Measurements from ENCODE around the gene TMC3.

TMC3 gene

GRCh38 chr15:81341351-81341750 is 32.7 kb downstream of the TMC3 start:
- Histone ChIP-seq H3K27ac (no peak overlapping the region), H3K36me3 (ENCODE audit: control insufficient read depth, insufficient read depth, low read length) (no peaks in the 10 kb centered on the region), H3K4me2 (ENCODE audit: low read length) (no peak overlapping the region), H2AFZ (no peak overlapping the region), H3K4me1 (peaks cover 12% of the 10 kb centered on the region), H3K27me3 (ENCODE audit: control insufficient read depth, insufficient read depth, low read length) (no peaks in the 10 kb centered on the region), H3K9ac (no peak overlapping the region), H3K4me3 (ENCODE audit: low read depth, low read length) (no peak overlapping the region), H3K79me2 (no peaks in the 10 kb centered on the region), H3K9me3 (ENCODE audit: control insufficient read depth, low read length) (no peaks in the 10 kb centered on the region)
- TF ChIP-seq, protein P1, sequence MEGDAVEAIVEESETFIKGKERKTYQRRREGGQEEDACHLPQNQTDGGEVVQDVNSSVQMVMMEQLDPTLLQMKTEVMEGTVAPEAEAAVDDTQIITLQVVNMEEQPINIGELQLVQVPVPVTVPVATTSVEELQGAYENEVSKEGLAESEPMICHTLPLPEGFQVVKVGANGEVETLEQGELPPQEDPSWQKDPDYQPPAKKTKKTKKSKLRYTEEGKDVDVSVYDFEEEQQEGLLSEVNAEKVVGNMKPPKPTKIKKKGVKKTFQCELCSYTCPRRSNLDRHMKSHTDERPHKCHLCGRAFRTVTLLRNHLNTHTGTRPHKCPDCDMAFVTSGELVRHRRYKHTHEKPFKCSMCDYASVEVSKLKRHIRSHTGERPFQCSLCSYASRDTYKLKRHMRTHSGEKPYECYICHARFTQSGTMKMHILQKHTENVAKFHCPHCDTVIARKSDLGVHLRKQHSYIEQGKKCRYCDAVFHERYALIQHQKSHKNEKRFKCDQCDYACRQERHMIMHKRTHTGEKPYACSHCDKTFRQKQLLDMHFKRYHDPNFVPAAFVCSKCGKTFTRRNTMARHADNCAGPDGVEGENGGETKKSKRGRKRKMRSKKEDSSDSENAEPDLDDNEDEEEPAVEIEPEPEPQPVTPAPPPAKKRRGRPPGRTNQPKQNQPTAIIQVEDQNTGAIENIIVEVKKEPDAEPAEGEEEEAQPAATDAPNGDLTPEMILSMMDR (IDR thresholded peaks at IDR 0.05): no peak

DNA sequence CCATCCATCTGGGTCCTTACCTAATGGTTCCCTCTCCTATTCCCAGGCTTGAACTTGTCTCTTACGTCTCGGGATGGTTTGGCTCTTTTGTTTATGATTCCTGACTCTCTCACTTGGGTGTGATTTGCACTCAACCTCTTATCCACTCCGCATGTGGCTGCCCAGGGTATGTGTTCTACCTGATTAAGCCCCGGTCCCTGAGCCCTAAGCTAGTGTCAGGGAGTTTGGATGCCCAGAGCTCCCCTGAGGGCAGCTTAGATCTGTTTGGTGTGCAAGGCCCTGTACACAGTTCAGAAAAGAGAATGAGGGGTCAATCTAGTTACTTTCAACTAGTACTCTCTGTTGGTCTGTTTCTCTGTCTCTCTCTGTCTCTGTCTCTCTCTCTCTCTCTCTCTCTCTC is 34.2 kb downstream of the TMC3 start:
- Histone ChIP-seq H3K27me3 (ENCODE audit: control insufficient read depth, insufficient read depth, low read length) (no peaks in the 10 kb centered on the region), H3K9ac (no peak overlapping the region), H2AFZ (no peak overlapping the region), H3K36me3 (ENCODE audit: control insufficient read depth, insufficient read depth, low read length) (no peaks in the 10 kb centered on the region), H3K79me2 (no peaks in the 10 kb centered on the region), H3K27ac (no peak overlapping the region), H3K9me3 (ENCODE audit: control insufficient read depth, low read length) (no peaks in the 10 kb centered on the region), H3K4me2 (ENCODE audit: low read length) (no peak overlapping the region), H3K4me1 (peaks cover 12% of the 10 kb centered on the region), H3K4me3 (ENCODE audit: low read depth, low read length) (no peak overlapping the region)
- TF ChIP-seq, protein P1 (IDR thresholded peaks at IDR 0.05): no peak

- TF ChIP-seq, protein P1 (IDR thresholded peaks at IDR 0.05): no peak
- no peaks in the 10 kb centered on the region for H3K36me3 ChIP-seq (ENCODE audit: control insufficient read depth, insufficient read depth, low read length)
- peaks cover 12% of the 10 kb centered on the region for H3K4me1 ChIP-seq
- H3K9ac ChIP-seq: no peak overlapping the region
- H3K27me3 ChIP-seq (ENCODE audit: control insufficient read depth, insufficient read depth, low read length): no peaks in the 10 kb centered on the region
- H3K79me2 ChIP-seq: no peaks in the 10 kb centered on the region
- no peaks in the 10 kb centered on the region for H3K9me3 ChIP-seq (ENCODE audit: control insufficient read depth, low read length)
- no peak overlapping the region for H3K27ac ChIP-seq
- H3K4me2 ChIP-seq (ENCODE audit: low read length): no peak overlapping the region
- no peak overlapping the region for H3K4me3 ChIP-seq (ENCODE audit: low read depth, low read length)
- H2AFZ ChIP-seq: no peak overlapping the region
Observed at GRCh38 chr15:81339321-81339720, 34.7 kb downstream of the TMC3 start.

DNA sequence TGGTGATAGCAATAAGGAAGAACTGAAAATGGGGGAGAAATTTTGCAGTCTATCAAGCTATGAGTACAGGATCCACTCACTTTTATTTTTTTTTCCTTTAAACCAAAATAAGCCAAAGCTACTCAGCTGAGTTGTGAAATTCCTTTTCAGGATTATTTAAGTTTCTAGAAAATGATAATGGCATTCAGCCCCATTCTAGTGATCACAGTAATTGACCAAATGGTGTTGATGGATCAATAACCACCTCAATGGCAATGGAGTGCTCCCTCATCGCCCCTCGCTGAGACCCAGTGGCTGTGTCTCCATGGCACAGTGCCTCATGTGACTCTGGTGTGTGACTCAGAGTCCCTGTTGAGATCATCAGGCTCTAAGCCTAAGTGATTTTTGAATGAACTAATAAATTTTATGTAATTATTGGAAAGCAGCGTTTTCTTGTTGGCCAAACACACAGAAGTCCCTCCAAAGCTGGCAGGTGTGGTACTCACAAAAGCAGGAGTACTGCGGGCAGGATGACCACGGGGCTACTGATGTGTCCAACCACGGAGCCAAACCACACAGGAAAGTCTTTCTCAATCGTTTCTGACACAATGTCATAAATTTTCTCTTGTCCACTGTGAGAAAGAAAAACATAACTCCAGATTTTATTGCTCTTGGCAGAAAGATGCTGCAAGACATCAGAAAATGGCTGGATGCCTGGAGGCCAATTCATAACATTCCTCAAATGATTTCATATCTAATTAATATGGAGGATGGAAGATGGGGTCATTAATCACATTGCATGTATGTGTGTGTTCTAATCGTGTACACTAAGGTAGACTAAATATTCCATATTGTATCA is 35.6 kb downstream of the TMC3 start:
- no peaks in the 10 kb centered on the region for H3K27me3 ChIP-seq (ENCODE audit: control insufficient read depth, insufficient read depth, low read length)
- no peak overlapping the region for H3K4me3 ChIP-seq (ENCODE audit: low read depth, low read length)
- no peaks in the 10 kb centered on the region for H3K79me2 ChIP-seq
- TF ChIP-seq, protein P1 (IDR thresholded peaks at IDR 0.05): no peak
- no peaks in the 10 kb centered on the region for H3K36me3 ChIP-seq (ENCODE audit: control insufficient read depth, insufficient read depth, low read length)
- no peak overlapping the region for H3K4me2 ChIP-seq (ENCODE audit: low read length)
- H2AFZ ChIP-seq: no peak overlapping the region
- no peaks in the 10 kb centered on the region for H3K9me3 ChIP-seq (ENCODE audit: control insufficient read depth, low read length)
- no peak overlapping the region for H3K9ac ChIP-seq
- peak overlapping the region; percentile 62 for H3K27ac ChIP-seq
- H3K4me1 ChIP-seq: peaks cover 12% of the 10 kb centered on the region

GRCh38 chr15:81337713-81338157 is 36.3 kb downstream of the TMC3 start:
- TF ChIP-seq, protein P1 (IDR thresholded peaks at IDR 0.05): no peak
- Histone ChIP-seq H3K9ac (no peak overlapping the region), H3K79me2 (no peaks in the 10 kb centered on the region), H3K27me3 (ENCODE audit: control insufficient read depth, insufficient read depth, low read length) (no peaks in the 10 kb centered on the region), H2AFZ (no peak overlapping the region), H3K27ac (peak overlapping the region; percentile 57), H3K36me3 (ENCODE audit: control insufficient read depth, insufficient read depth, low read length) (no peaks in the 10 kb centered on the region), H3K9me3 (ENCODE audit: control insufficient read depth, low read length) (no peaks in the 10 kb centered on the region), H3K4me2 (ENCODE audit: low read length) (no peak overlapping the region), H3K4me1 (peaks cover 12% of the 10 kb centered on the region), H3K4me3 (ENCODE audit: low read depth, low read length) (no peak overlapping the region)
